A673 (cell line): ENCODE results near the gene PPARA. TPM values are rescaled to one million over a fixed set of nuclear protein-coding genes. Genes with fewer than 3 reads are reported as not detected.

Experiments used
- BruUV-seq: library from RNA; stranded (reverse); fragments of 400-500 nt; replicated peaks from 2 replicates; lab custom pipeline; 2021; lab: Mats Ljungman, UMichigan
- CTCF ChIA-PET: fragments of 300-600 bp; sonication (Branson Sonifier 250); formaldehyde crosslinking; loops from one replicate; lab custom pipeline; 2022; ENCODE audit warnings: antibody characterized with exemption; lab: Charles Lee
- POLR2A ChIA-PET: fragments of 300-600 bp; sonication (Branson Sonifier 250); formaldehyde crosslinking; loops from one replicate; lab custom pipeline; 2022; ENCODE audit warnings: antibody characterized with exemption; ENCODE audit not compliant: low non-redundant PET; lab: Charles Lee
- DNase-seq: peaks from one replicate; pipeline ENCODE4 v3.0.0-alpha.2; 2015; ENCODE audit warnings: low spot score
- H3K27ac ChIP-seq: fragments of 200-600 bp; sonication (generic); 2 replicates; pipeline ENCODE4 v1.5.1; 2016; ENCODE audit warnings: mixed run types, low read depth, mild to moderate bottlenecking, mixed read lengths, antibody characterized with exemption, low read length; ENCODE audit not compliant: poor library complexity, severe bottlenecking
- H3K27me3 ChIP-seq: fragments of 200-600 bp; sonication (generic); replicated peaks from 2 replicates; pipeline ENCODE4 v1.6.1; 2017; ENCODE audit warnings: mixed run types, low read depth, mild to moderate bottlenecking, mixed read lengths, antibody characterized with exemption, low read length; ENCODE audit not compliant: insufficient read depth, poor library complexity
- H3K36me3 ChIP-seq: fragments of 200-600 bp; sonication (generic); 2 replicates; pipeline ENCODE4 v1.6.1; 2016; ENCODE audit warnings: mixed run types, mild to moderate bottlenecking, mixed read lengths, antibody characterized with exemption, low read length; ENCODE audit not compliant: insufficient read depth, poor library complexity, severe bottlenecking
- H3K4me1 ChIP-seq: fragments of 200-600 bp; sonication (generic); 2 replicates; pipeline ENCODE4 v1.6.1; 2017; ENCODE audit warnings: mixed run types, mild to moderate bottlenecking, mixed read lengths, antibody characterized with exemption, low read length; ENCODE audit not compliant: insufficient read depth, poor library complexity, severe bottlenecking
- H3K4me3 ChIP-seq: fragments of 200-600 bp; sonication (generic); 2 replicates; pipeline ENCODE4 v1.5.1; 2016; ENCODE audit warnings: low read depth, mixed run types, mild to moderate bottlenecking, mixed read lengths, low read length; ENCODE audit not compliant: poor library complexity, severe bottlenecking
- H3K9me3 ChIP-seq: fragments of 200-600 bp; sonication (generic); 2 replicates; pipeline ENCODE4 v1.6.1; 2016; ENCODE audit warnings: mixed run types, low read depth, mild to moderate bottlenecking, mixed read lengths, antibody characterized with exemption, low read length; ENCODE audit not compliant: poor library complexity, severe bottlenecking
- EZH2 ChIP-seq: fragments of 200-600 bp; sonication (generic); IDR thresholded peaks from 2 replicates; pipeline ENCODE4 v1.6.1; 2017; ENCODE audit warnings: borderline replicate concordance, low read depth, mild to moderate bottlenecking, mixed read lengths, antibody characterized with exemption, low read length; ENCODE audit not compliant: poor library complexity, severe bottlenecking
- intact Hi-C: fragments of 100-400 bp; cut with micrococcal nuclease; formaldehyde crosslinking; loops from one replicate; pipeline ENCODE4 v1.10.0; 2022; ENCODE audit not compliant: unreplicated experiment
- total RNA-seq: library from RNA; stranded (reverse); gene quantifications from 2 replicates; pipeline ENCODE4 v1.2.3, GENCODE V29; 2021
- TF ChIP-seq, protein P1 (sequence below): fragments of 300-800, 200-600 bp; sonication (generic); conservative IDR thresholded peaks from 2 replicates; pipeline ENCODE4 v1.5.1; 2017; ENCODE audit warnings: low read depth, mild to moderate bottlenecking, antibody characterized with exemption, low read length, moderate library complexity, mixed read lengths

PPARA gene
- total RNA-seq, 1 experiment from 2014 or later: 2.0 TPM

DNA sequence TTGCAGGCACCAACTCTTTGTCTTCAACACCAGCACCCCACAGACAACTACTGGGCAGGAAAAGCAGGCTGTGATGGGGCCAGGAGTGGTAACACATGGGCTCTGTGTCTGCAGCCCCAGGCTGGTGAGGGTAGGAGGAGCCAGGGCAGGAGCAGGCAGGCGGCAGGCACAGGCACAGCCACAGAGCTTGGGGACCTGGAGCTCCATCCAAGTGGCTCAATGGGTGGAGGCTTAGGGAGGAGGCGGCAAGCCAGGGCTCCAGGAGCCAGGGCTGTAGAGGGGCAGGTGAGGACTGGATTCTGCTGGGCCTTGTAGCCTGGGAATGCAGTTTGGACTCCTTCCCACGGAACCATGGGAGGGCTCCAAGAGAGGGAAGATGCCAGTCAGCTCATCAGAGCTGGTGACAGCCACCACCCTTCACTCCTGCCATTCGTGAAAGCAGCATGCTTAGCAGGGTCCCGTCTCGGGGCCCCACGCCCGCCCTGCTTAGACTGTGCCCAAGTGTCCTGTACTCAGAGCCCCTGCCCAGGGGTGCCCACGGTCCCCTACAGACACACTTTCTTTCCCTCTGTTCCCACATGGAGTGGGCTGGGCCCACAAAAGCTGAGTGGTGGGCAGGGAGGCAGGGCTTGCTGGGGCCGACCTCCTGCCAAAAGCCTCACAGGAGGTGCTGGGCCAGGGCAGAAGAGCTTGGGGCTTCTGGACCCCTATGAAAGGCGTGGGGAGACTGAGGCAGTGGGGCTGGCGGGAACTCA, 129.9 kb downstream of the PPARA start:
- Histone ChIP-seq H3K4me1 (no peaks in the 10 kb centered on the region), H3K9me3 (no peaks in the 10 kb centered on the region), H3K27me3 (no peaks in the 10 kb centered on the region), H3K36me3 (peaks cover 13% of the 10 kb centered on the region), H3K27ac (no peak overlapping the region), H3K4me3 (no peak overlapping the region)
- DNase-seq: no peak
- ChIA-PET CTCF (no interaction called here), POLR2A (no interaction called here)
- no peak for TF ChIP-seq EZH2
- TF ChIP-seq, protein P1, sequence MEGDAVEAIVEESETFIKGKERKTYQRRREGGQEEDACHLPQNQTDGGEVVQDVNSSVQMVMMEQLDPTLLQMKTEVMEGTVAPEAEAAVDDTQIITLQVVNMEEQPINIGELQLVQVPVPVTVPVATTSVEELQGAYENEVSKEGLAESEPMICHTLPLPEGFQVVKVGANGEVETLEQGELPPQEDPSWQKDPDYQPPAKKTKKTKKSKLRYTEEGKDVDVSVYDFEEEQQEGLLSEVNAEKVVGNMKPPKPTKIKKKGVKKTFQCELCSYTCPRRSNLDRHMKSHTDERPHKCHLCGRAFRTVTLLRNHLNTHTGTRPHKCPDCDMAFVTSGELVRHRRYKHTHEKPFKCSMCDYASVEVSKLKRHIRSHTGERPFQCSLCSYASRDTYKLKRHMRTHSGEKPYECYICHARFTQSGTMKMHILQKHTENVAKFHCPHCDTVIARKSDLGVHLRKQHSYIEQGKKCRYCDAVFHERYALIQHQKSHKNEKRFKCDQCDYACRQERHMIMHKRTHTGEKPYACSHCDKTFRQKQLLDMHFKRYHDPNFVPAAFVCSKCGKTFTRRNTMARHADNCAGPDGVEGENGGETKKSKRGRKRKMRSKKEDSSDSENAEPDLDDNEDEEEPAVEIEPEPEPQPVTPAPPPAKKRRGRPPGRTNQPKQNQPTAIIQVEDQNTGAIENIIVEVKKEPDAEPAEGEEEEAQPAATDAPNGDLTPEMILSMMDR: no peak
- BruUV-seq: no TSS peak
- intact Hi-C loops: no loop called here

DNA sequence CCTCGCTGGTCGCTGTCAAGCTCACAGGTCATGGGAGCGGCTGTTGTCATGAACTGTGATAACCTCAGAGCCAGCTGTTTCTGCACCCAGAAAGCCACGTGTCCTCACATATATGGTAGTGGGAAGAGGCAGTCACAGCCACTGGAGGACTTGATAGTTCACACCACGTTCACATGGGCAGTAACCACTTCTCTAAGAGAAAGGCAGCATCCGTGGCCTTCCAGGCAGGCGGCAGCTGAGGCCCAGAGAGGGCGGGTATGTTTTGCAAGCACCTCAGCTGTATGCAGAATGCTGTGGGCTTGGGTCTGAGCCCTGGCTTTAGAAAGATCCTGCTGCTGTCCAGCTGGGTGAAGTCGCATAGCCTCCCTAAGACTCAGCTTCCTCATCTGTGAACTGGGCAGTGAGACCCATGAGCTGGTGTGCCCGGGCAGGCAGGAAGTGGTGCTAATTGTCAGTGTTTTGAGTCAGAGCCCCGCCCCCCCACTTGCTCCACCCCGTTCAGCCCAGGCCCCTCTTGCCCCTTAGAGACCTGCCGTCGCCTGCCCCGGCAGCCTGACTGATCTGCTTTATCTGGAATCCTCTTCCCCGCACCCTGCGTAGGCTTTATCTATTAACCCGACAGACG, 130.8 kb downstream of the PPARA start:
- Histone ChIP-seq H3K9me3 (no peaks in the 10 kb centered on the region), H3K4me1 (no peaks in the 10 kb centered on the region), H3K4me3 (no peak overlapping the region), H3K27me3 (no peaks in the 10 kb centered on the region), H3K27ac (no peak overlapping the region), H3K36me3 (peaks cover 5% of the 10 kb centered on the region)
- no peak for TF ChIP-seq EZH2
- TF ChIP-seq, protein P1: no peak
- ChIA-PET POLR2A (no interaction called here), CTCF (no interaction called here)
- DNase-seq: no peak
- intact Hi-C loops: no loop called here
- BruUV-seq: no TSS peak

DNA sequence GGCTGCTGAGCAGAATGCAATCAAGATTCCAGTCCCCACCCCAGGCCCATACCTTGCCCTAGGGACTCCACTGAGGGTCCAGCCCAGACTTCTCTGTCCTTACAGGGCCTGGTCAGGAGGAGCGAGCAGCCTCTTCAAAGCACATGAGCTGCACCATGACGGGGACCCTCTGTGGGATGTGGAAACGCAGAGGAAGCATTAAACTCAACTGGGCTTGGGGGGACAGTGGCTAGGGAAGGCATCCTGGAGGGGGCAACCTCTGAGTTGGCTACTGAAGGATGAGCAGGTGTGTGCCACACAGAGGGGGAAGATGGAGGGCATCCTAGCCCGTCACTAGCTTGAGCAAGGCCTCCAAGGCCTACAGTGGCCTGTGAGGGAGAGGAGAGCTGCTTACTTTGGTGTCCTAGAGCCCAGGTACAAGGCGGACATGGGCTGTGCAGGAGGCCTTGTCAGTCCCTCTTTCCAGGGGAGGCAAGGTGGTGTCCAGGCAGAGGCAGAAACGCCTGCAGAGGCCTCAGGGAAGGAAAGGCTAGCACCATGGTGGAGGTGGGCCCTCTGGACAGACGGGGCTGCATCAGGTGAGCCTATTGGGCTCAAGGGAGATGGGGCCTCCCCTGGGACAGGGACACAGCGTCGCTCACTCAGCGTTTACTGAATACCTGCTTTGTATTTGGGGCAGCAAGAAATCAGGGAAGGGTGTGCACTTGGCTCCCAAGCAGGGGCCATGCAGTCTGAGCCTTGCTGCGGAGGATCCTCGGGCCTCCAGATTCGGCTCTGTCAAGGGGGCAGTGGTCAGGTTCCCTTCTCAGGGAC, 131.7 kb downstream of the PPARA start:
- no peak overlapping the region for H3K27ac ChIP-seq
- CTCF ChIA-PET: interaction anchor here (0.6 kb wide), 1 partner anchor 252 kb away, joined by 3 read pairs; no protein-coding TSS in a partner anchor
- H3K4me1 ChIP-seq: no peaks in the 10 kb centered on the region
- no TSS peak for BruUV-seq
- H3K4me3 ChIP-seq: no peak overlapping the region
- no peaks in the 10 kb centered on the region for H3K9me3 ChIP-seq
- DNase-seq: no peak
- POLR2A ChIA-PET: no interaction called here
- intact Hi-C loops: no loop called here
- no peaks in the 10 kb centered on the region for H3K27me3 ChIP-seq
- peaks cover 5% of the 10 kb centered on the region for H3K36me3 ChIP-seq
- TF ChIP-seq EZH2: no peak
- TF ChIP-seq, protein P1: no peak
